ENCODE measurements around the gene CNPY4.
"Not testable (repeated sequence)": the region's sequence is repeated elsewhere in the genome, so short reads cannot be mapped to it uniquely, and the experiment has no call there.

The CNPY4 gene

GRCh38 chr7:100119970-100120732 lies 717 bp downstream of the CNPY4 start:
- DNase-seq (ENCODE audit: low read depth), result peak; percentile 41

- DNase-seq (ENCODE audit: low read depth), result no peak
Measured at GRCh38 chr7:100120733-100121036, 1.3 kb downstream of the CNPY4 start.

GRCh38 chr7:100122067-100122466 lies 2.6 kb downstream of the CNPY4 start:
- DNase-seq (ENCODE audit: low read depth), result no peak

GRCh38 chr7:100122568-100122967 lies 3.1 kb downstream of the CNPY4 start:
- no peak for DNase-seq (ENCODE audit: low read depth)

GRCh38 chr7:100124301-100125230 lies 5.1 kb downstream of the CNPY4 start:
- no peak for DNase-seq (ENCODE audit: low read depth)

- no peak for DNase-seq (ENCODE audit: low read depth)
Measured at GRCh38 chr7:100126239-100126930, 7.0 kb downstream of the CNPY4 start.

- DNase-seq (ENCODE audit: low read depth), result peak; percentile 80
Measured at GRCh38 chr7:100126931-100127865, 7.8 kb downstream of the CNPY4 start, which contains the start of gene MBLAC1. TSS of gene MBLAC1 (plus strand) at chr7:100126967. CDS start at chr7:100127396, 429 bp downstream.

GRCh38 chr7:100127866-100128636 lies 8.6 kb downstream of the CNPY4 start:
- DNase-seq (ENCODE audit: low read depth), result no peak

- no peak for DNase-seq (ENCODE audit: low read depth)
Measured at GRCh38 chr7:100128637-100128963, 9.2 kb downstream of the CNPY4 start.

- DNase-seq (ENCODE audit: low read depth), result not testable (repeated sequence)
Measured at GRCh38 chr7:100130220-100130607, 10.8 kb downstream of the CNPY4 start.

GRCh38 chr7:100130608-100131453 lies 11.4 kb downstream of the CNPY4 start:
- DNase-seq (ENCODE audit: low read depth), result peak; percentile 64

- DNase-seq (ENCODE audit: low read depth), result no peak
Measured at GRCh38 chr7:100132126-100132525, 12.7 kb downstream of the CNPY4 start.

- no peak for DNase-seq (ENCODE audit: low read depth)
Measured at GRCh38 chr7:100132697-100133151, 13.3 kb downstream of the CNPY4 start.

GRCh38 chr7:100137851-100138760 lies 18.7 kb downstream of the CNPY4 start:
- DNase-seq (ENCODE audit: low read depth), result no peak

GRCh38 chr7:100141555-100141949 lies 22.1 kb downstream of the CNPY4 start:
- DNase-seq (ENCODE audit: low read depth), result no peak

- DNase-seq (ENCODE audit: low read depth), result no peak
Measured at GRCh38 chr7:100142461-100142860, 23.0 kb downstream of the CNPY4 start.

- DNase-seq (ENCODE audit: low read depth), result not testable (repeated sequence)
Measured at GRCh38 chr7:100146350-100146749, 26.9 kb downstream of the CNPY4 start.

GRCh38 chr7:100147278-100147677 lies 27.8 kb downstream of the CNPY4 start:
- DNase-seq (ENCODE audit: low read depth), result no peak

- no peak for DNase-seq (ENCODE audit: low read depth)
Measured at GRCh38 chr7:100148225-100148558, 28.8 kb downstream of the CNPY4 start.
